GM19324 (cell line): ENCODE data around the gene MYH2.
A peak's percentile ranks its signal among the peaks of the same experiment; 100 is the strongest.
"Not testable (repeated sequence)": the region's sequence is repeated elsewhere in the genome, so short reads cannot be mapped to it uniquely, and the experiment has no call there.

Source experiments
- ATAC-seq: cut with Tn5 transposase; IDR thresholded peaks from one replicate; pipeline ENCODE4 v1.9.1; 2021; ENCODE audit warnings: mild to moderate bottlenecking, moderate library complexity; ENCODE audit not compliant: unreplicated experiment, low FRiP score

Gene MYH2

DNA sequence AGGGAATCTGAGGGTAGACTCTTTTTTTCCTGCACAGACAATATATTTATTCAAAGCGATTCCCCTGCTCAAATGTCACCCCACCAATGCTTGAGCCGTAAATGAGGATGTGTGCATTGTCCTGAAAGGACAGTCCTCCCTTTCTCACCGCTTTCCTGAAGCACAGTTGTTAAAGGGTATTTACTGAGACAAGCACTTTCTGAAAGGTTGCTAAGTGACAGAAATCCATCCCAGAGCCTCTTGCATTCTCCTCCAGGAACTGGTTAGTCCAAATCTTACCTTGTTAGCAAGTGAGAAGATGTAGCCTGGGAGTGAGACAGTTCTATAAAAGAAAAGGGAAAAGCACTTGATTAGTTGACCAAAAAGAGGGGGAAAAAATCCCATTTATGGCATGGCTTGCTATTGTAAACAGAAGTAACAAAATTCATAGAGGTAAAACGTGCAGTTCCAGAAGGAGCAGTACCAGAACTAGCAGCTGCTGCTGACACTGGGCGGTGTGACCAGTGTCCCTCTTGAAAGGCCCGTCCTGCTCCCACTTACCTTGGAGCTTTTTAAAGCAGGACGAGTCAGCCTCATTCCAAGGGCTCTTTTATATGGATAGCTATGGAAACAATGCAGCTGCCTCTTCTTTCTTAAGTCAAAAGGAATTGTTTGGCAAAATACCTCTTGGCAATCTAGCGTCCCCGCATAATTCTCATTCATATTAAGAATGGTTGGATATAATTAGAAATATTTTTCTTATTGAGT is at the start of gene MYH2:
Gene MYH2, minus strand, starts transcription at position 563 of the 747 bp plus-strand sequence. CDS start 1,738 bp downstream, outside the sequence.
- no peak for ATAC-seq

DNA sequence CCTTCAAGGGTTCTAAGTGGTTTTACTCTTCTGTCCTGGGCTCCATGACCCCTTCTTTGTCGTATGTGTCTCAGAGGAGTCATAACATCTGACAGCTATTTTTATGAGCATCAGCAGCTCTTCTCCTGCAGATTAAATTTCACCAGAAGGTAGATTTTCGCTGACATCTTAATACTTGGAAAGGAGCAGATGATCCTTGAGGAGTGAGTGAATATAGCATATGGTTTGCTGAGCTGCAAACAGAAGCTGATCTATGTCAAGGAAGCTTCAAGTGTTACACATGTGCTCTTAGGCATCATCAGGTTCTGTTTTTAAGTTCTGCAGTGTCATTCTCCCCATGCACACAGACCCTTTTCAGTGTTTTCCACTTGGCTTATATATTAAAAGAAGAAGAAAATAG is 49.2 kb upstream of the MYH2 start:
- no peak for ATAC-seq

DNA sequence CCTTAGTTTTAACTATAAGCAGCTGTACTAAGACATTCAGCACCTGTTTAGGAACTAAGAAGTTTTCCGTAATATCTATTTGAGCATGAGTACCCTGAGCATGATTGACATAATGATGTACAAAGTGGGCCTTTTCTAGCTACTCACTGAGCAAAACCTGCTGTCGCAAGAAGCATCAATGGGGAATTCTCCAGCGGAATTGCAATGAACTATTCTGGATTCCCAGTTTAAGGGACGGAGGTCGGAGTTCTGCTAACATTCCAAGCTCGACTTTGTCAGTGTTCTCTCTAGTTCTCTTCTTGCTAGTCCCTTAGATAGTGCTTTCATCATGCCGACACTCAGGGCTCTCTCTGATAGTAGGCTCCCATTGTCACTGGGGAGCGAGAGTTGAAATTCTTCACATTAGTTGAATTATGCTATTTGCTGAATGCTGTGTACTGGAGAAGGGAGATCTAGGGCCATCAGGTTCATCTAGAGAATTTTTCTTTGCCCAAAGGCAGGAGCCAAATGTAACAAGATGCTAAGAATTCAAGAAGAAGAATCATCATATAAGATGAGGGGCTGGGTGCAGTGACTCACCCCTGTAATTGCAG is 40.2 kb upstream of the MYH2 start:
- no peak for ATAC-seq

DNA sequence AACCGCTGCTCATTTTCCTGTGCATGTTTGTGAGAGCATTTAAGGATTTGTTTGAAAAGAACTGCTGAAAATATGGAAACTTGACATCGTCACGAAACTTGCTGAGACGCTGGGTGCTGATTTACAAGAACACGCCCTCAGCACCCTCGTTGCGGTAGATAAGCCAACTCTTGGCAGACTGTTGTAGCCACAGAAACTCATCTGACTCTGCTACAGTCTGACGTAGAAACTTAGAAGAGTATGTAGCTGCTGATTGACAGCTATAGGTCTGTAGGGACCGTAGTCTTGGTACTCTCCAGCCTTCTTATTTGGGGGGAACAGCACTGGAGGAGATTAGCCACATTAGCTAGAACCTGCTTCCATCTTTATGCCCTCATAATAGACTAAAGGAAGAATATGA is 36.1 kb upstream of the MYH2 start:
- ATAC-seq = no peak

DNA sequence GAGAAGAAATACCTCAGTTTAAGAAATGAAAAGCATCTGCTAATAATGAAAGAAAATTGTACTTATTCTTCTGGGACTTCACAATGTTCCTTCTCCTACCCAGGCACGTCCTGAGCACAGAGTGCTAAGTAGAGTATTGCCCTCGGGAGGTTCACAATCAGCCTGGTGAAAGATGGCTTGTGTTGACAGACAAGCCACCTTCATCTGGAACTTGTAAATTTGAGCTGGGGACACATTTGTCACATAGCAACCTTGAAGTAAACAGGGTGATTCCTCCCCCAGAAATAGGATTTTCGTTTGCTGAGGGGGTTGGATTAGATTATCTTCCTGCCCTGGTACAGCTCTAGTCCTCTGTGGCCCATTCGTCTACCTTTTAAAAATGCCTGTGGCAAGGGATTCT is 34.4 kb upstream of the MYH2 start:
- no peak for ATAC-seq

DNA sequence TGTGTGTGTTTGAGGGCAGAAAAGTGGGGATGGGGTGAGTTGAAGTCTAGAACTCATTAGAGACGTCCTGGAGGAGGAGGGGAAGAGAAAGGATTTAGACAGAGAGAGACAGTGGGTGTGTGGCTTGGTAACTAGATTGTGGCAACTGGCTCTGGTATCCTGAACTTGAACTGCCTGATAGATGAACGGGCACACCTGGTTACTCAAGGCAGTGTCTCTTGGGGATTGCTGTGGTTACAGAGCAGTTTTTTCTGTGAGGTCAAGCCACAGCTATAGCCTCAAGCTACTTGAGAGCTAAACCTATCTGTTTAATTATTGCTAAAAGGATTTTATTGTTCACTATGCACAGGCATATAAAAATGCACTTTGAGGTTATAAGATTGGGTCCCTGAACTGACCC is 29.8 kb upstream of the MYH2 start:
- ATAC-seq = peak; percentile 54

DNA sequence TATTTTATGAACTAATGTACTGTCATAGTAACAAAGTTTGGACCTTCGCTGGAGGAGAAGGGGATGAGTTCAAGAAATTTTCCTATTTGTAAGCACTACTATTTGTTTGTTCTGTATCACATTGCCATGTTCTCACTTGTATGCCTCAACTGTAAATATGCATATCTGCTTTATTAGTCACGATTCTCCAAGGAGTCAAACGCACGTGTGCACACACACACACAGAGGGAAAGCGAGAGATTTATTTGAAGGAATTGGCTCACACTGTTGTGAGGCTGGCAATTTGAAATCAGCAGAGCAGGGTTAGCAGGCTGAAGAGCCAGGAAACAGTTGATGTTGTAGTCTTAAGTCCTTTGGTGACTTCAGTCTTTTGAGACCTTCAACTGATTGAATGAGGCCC is 24.9 kb upstream of the MYH2 start:
- no peak for ATAC-seq

DNA sequence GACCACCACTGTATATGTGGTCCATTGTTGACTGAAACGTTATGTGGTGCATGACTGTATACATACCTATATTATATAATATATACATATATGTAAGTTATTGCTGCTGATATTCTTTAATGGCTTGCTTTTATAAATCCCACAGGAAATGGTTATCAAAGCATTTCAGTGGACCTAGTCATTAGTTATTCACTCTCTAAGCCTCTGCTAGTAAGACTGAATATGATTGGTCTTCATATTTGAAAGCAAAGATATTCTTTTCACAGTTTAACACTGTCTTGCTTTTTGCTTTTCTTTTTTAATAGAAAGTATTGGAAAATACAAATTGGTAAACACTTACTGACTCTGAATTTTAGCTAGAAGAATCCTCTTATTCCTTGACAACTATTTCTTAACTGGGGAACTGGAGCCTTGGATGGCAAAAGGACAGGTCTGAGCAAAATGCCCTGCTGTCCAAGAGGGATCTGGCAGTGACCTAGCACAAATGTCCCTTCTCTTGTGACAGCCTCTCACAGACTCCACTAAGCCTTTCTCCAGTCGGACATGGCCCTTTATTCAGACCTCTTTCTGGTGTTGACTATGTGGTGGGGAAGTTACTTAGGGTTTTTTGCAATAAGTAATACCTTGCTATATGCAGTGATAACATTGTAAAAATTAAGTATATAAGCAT is 14.7 kb upstream of the MYH2 start:
- no peak for ATAC-seq

DNA sequence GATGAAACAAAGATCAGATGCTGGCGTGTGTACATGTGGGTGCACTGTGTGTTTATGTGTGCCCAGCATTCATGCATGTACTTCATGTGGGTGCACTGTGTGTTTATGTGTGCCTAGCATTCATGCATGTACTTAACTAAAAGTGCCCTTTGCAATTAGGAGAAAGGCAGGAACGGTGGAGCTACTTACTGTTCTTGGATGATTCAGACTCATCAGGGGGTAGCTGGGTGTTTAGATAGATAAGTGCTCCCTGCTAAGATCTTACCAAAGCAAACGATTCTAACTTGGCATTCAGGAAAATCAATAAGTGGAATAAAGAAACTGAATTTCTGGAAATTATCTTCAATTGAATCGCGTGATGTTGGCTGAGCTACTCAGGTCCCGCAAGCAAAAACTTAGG is 8.6 kb upstream of the MYH2 start:
- no peak for ATAC-seq

DNA sequence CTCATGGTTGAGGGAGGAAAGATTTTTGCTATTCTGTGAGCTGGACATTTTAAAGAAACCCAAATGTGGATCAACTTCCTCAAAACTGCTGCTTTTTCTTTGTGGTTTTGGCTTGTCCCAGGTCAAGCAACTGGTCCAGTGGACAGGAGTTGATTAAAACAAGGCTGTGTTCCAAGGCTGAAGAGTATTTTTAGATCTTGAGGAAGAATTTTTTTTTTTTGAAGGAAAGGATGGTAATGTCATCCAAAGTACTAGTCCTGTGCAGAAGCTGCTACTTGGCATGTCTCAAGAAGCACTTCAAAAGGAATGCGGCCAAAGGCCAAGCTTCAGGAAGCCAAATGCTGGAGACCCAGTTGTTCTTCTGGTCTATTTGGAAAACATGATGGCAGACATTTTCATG is 8.0 kb upstream of the MYH2 start:
- ATAC-seq = no peak

DNA sequence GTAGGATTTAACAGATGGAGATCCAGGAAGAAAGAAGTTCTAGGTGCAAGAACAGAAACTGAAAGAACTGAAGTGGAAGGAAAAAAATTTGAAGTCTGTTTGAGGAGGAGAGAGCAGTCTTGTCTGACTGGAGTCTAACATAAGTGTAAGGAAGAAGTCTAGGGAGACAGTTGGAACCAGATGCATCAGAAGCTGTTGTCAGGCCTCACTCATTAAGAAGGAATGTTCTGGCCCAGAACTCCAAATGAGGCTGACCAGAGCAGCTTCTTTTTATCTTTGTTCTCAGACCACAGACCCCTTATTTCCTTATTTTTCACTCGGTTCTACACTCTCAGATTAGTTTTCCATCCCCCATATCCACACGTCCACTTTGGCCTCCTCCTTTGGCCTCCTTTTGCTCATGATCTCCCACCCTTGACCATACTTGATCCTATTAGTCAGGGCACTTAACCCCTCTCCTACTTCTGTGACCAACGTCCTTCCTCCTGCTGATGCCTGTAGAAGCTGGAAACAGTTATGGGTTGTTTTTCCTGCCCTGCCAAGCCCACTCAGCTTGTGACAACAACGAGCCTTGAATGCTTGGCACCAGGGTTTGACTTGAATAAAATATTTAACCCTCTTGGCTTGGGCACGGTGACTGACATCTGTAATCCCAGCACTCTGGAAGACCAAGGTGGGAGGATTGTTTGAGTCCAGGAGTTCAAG is 7.0 kb upstream of the MYH2 start:
- ATAC-seq = no peak

DNA sequence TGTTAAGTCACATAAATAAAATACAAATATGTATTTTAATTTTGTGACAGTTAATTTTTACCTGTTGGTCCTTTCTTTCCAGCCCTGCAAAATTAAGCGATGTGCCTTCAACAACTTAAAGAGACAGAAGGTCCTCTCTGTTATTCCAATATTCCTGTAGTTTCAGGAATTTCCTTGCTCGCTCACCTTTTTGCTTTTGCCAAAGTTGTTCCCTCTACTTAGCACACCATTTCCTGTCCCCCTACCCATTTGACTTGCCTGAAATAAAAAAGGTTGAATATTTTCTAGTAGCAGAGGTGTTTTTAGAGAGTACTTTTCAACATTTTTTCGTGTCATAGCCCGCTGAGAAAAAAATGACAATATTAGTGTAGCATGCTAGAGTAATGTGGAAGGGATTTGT is 556 bp upstream of the MYH2 start:
- no peak for ATAC-seq

DNA sequence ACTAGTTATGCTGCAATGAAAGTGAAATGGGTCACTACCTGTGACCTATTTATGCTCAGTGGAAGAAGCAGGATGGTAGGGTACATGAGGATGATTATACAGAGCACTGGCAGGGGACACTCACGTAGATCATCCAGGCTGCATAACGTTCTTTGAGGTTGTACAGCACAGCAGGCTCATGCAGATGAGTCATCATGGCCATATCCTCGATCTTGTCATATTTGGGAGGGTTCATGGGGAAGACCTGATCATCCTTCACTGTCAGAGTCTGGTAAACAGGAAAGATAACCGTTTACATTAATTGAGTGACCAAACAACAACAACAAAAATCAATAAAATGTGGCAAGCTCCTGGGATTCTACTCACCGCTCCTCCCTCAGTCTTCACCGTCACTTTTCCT is 2.1 kb downstream of the MYH2 start:
- no peak for ATAC-seq

DNA sequence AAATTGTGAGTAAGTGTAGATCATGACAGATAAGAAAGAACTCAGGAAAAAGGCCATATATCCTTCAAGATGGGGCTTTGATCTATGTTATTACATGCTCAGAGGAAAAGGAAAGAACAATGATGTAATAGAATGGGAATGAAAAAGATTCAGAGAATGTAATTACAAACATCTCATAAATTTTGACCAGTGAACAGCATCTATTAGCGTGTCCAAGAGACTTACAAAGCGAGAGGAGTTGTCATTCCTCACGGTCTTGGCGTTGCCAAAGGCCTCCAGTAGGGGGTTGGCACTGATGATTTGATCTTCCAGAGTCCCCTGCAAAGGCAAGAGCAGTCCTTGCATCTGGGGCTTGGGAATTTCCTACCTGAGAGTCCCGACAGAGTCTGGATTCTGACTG is 6.0 kb downstream of the MYH2 start:
- ATAC-seq = not testable (repeated sequence)

DNA sequence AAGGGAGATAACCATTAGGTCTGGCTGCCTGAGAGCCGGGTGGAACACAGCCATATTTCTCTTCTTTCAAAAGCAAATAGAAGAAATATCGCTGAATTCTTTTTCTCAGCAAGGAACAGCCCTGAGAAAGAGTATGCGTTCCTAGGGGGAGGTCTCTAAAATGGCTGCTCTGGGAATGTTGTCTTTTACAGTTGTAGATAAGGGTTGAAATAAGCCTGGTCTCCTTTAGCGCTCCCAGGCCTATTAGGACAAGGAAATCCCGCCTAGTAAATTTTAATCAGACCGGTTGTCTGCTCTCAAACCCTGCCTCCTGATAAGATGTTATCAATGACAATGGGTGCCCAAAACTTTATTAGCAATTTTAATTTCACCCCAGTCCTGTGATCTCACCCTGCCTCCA is 8.3 kb downstream of the MYH2 start:
- not testable (repeated sequence) for ATAC-seq

DNA sequence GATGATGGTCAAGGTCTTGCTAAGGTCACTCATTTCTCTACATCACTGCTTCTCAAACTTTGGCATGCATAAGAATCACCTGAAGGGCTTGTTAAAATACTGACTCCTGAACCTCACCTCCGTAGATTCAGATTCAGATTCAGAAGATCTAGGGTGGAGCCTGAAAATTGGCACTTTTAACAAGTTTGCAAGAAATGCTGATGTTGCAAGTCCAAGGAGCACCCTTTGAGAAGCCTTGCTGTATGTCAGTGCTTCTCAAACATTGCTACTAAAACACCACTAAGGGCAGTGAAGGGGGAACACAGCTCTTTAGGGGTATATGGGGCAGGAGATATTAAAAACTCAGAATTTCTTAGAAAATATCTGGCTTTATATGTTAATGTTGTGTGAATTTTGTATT is 17.4 kb downstream of the MYH2 start:
- no peak for ATAC-seq

DNA sequence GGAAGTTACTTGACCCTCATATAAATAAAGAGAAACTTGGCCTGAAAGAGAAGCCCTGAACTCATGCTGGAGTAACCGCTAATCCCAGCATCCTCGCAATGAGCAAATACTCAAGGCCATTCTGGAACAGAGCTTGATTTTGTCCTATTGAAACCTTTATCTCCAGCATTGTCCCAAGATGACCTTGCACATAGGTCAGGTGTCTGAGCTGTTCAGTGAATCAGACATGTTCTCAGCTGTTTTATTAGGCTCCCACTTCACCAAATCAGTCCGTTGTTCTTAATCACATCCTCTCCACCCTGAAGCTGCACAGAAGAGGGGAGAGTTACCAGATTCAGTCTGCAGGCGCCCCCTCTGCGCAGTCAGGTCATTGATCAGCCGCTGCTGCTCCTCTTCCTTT is 22.0 kb downstream of the MYH2 start:
- ATAC-seq = no peak

DNA sequence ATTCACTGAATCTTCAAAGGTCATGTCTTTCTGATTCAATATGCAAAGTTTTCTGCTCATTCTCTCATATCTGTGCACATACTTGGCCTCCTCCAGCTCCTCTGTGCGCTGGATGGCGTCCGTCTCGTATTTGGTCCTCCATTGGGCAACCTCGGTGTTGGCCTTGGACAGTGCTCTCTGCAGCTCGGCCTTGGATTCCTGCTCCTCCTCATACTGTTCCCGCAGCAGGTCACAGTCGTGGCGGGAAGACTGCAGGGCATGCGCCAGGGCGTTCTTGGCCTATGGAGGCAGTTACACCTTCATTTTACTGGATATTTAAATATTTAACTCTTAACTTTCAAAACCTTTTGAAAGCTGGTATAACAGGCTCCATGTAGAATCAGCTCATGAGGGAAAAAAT is 22.9 kb downstream of the MYH2 start:
- no peak for ATAC-seq

DNA sequence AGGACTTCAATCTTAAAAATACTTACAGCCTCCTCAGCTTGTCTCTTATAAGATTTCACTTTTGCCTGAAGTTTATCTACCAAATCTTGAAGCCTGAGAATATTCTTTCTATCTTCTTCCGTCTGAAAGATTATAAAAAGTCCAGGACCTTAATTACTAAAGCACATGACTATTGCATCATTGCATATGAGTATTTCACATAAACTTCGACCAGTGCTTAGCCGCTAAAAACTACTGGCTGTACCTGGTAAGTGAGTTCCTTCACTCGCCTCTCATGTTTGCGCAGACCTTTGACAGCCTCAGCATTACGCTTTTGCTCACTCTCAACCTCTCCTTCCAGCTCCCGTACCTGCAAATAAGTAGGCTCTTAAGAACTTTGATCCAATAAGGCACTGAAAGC is 26.4 kb downstream of the MYH2 start:
- no peak for ATAC-seq

DNA sequence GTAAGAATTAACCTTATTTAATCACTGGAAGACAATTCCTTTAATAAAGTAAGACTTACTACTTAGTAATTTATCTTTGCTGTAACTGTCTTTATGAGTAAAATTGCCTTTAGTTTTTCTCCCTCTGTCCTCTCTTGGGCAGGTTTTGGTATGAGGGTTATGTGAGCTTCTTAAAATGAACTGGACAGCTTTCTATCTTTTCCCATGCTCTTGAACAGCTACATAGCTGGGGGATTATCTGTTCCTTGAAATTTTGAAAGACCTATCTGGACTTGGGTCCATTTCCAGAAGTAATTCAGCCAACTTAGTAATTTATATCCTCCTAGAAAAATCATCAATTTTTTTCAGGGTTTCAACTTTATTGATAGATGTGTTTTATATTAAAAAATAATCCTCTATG is 27.5 kb downstream of the MYH2 start:
- no peak for ATAC-seq

DNA sequence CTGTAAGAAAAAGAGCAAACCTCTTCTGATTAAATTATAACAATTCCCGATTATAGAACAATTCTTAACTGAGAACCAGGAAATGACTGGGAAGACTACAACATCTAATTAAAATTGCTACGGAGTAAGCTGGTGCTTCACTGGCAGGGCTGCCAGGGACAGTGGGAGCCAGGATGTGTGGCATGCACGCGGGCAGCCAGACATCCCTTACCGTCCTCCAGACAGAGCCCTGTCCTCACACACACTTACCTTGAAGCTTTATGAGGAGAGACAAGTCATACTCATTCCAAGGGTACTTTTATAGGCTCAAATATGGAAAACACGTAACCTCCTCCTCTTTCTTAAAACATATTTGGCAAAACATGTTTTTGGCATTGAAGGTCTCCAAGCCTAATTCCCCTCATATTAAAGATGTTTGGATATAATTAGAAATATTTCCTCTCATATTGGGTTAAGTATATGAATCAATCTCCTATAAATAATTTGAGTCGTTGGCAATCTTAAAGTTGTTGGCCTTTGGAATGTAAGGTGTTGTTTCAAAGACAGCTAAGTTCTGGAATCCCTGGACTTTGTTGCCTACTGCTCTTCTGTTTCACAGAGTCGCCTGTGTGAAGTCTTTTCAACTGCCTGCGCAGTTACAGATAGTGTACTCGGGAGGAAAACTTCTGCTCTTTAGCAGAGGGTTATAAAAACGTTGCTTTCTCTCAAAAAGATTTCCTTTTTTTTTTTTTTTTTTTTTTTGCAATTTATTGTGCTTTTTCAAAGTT is 31.0 kb downstream of the MYH2 start, which contains the start of gene MYH1:
Gene MYH1, minus strand, starts transcription at position 272 of the 767 bp plus-strand sequence. CDS start 1,900 bp downstream, outside the sequence.
- ATAC-seq = no peak
